NB4 (cell line): Measurements from ENCODE around the gene FAM78B.

Source experiments
- MYC ChIP-seq: IDR thresholded peaks from 2 replicates; pipeline ENCODE4 v1.6.1; 2011; ENCODE audit warnings: low read depth, low read length
- POLR2A ChIP-seq: IDR thresholded peaks from 2 replicates; pipeline ENCODE4 v1.6.1; 2011; ENCODE audit warnings: mild to moderate bottlenecking; ENCODE audit not compliant: insufficient read length; ENCODE audit errors: extremely low read depth
- TF ChIP-seq, protein P1 (sequence below): IDR thresholded peaks from one replicate; pipeline ENCODE4 v1.5.1; 2012; ENCODE audit warnings: low read depth, low read length
- TF ChIP-seq, protein P2 (sequence below): IDR thresholded peaks from 2 replicates; pipeline ENCODE4 v1.6.1; 2011; ENCODE audit warnings: low read depth, low read length

DNA sequence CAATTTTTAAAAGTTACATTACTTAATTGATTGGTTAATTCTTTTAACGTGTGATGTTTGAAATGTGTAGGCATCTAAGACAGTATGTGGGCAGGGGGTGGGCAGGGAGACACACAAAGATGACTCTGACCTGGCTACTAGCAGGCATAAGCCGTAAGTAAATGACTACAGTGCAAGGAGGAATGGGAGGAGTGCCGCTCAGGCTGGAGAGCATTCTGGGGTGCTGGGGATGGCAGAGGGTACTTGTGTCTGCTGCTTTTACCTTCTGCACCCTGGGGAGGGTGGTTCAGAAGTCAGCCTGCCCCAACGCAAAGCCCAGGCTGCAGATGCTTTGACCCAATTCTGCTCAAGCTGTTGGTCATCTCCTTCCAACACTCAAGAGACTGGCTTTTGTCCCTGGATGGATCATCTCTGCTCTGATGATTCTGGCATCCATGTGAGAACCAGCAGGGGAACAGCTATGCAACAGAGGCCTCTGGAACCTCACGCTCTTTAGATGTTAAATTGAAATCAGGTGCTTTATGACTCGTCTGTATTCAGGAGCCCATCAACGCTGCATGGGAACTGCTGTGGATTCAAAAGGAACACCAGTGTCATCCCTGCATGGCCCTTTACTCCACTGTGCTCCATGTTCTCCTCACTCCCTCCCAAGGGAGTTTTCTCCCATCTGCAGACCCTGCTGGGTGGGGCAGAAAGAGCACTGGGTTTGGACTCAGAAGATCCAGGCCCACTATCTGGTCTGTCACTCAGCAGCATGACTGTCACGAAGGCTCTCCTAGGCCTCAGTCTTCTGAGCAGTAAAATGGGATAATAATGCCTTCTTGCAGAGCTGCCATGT, 78.8 kb downstream of the FAM78B start:
- no peak for TF ChIP-seq POLR2A
- TF ChIP-seq, protein P1, sequence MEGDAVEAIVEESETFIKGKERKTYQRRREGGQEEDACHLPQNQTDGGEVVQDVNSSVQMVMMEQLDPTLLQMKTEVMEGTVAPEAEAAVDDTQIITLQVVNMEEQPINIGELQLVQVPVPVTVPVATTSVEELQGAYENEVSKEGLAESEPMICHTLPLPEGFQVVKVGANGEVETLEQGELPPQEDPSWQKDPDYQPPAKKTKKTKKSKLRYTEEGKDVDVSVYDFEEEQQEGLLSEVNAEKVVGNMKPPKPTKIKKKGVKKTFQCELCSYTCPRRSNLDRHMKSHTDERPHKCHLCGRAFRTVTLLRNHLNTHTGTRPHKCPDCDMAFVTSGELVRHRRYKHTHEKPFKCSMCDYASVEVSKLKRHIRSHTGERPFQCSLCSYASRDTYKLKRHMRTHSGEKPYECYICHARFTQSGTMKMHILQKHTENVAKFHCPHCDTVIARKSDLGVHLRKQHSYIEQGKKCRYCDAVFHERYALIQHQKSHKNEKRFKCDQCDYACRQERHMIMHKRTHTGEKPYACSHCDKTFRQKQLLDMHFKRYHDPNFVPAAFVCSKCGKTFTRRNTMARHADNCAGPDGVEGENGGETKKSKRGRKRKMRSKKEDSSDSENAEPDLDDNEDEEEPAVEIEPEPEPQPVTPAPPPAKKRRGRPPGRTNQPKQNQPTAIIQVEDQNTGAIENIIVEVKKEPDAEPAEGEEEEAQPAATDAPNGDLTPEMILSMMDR = no peak
- TF ChIP-seq, protein P2, sequence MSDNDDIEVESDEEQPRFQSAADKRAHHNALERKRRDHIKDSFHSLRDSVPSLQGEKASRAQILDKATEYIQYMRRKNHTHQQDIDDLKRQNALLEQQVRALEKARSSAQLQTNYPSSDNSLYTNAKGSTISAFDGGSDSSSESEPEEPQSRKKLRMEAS = no peak
- no peak for TF ChIP-seq MYC
